GM21423 (cell line): Measurements from ENCODE around the gene NDUFA13.

ENCODE experiments used
- ATAC-seq: cut with Tn5 transposase; IDR thresholded peaks from one replicate; pipeline ENCODE4 v1.9.1; 2021; ENCODE audit warnings: mild to moderate bottlenecking, moderate library complexity; ENCODE audit not compliant: unreplicated experiment

The NDUFA13 gene

GRCh38 chr19:19544954-19545591 lies 29.0 kb downstream of the NDUFA13 start:
- ATAC-seq = no peak

- ATAC-seq = no peak
These were observed 29.7 kb downstream of the NDUFA13 start for GRCh38 chr19:19545707-19546106.

- ATAC-seq = no peak
These were observed 30.7 kb downstream of the NDUFA13 start for GRCh38 chr19:19546751-19547162.

- ATAC-seq = no peak
These were observed 31.8 kb downstream of the NDUFA13 start for GRCh38 chr19:19547674-19548336.

GRCh38 chr19:19548915-19549759 lies 33.1 kb downstream of the NDUFA13 start:
- ATAC-seq = no peak

GRCh38 chr19:19549804-19550464 lies 33.9 kb downstream of the NDUFA13 start:
- ATAC-seq = no peak

- ATAC-seq = no peak
These were observed 34.5 kb downstream of the NDUFA13 start for GRCh38 chr19:19550485-19550929.

GRCh38 chr19:19550972-19551852 lies 35.2 kb downstream of the NDUFA13 start:
- no peak for ATAC-seq

- ATAC-seq = no peak
These were observed 35.8 kb downstream of the NDUFA13 start for GRCh38 chr19:19551853-19552192.

- no peak for ATAC-seq
These were observed 36.8 kb downstream of the NDUFA13 start for GRCh38 chr19:19552798-19553197.

GRCh38 chr19:19553670-19554069 lies 37.6 kb downstream of the NDUFA13 start:
- ATAC-seq = no peak

- no peak for ATAC-seq
These were observed 38.3 kb downstream of the NDUFA13 start for GRCh38 chr19:19554074-19555023.

- ATAC-seq = no peak
These were observed 42.0 kb downstream of the NDUFA13 start for GRCh38 chr19:19558055-19558454.

- no peak for ATAC-seq
These were observed 42.6 kb downstream of the NDUFA13 start for GRCh38 chr19:19558636-19559035.

- ATAC-seq = no peak
These were observed 43.9 kb downstream of the NDUFA13 start for GRCh38 chr19:19559931-19560330.

- ATAC-seq = no peak
These were observed 46.1 kb downstream of the NDUFA13 start for GRCh38 chr19:19561946-19562664.

- ATAC-seq = no peak
These were observed 46.8 kb downstream of the NDUFA13 start for GRCh38 chr19:19562665-19563347.

- ATAC-seq = no peak
These were observed 47.4 kb downstream of the NDUFA13 start for GRCh38 chr19:19563348-19563848.
